GM18861 (cell line): ENCODE results near the gene SPACA4.
"Not testable (repeated sequence)": the region's sequence is repeated elsewhere in the genome, so short reads cannot be mapped to it uniquely, and the experiment has no call there.

Experiments
- ATAC-seq: cut with Tn5 transposase; IDR thresholded peaks from one replicate; pipeline ENCODE4 v1.9.1; 2021; ENCODE audit not compliant: unreplicated experiment

Gene SPACA4

GRCh38 chr19:48618278-48618915 is 11.9 kb downstream of the SPACA4 start:
- ATAC-seq, result no peak

GRCh38 chr19:48618916-48619691 is 12.6 kb downstream of the SPACA4 start, which contains the start of the genes RPL18 and SPHK2:
RPL18 (minus strand) TSS chr19:48619178; CDS start chr19:48619143, 35 bp downstream.
SPHK2 (plus strand) TSS chr19:48619506; CDS start chr19:48620515, 1,009 bp downstream.
- peak; percentile 87 for ATAC-seq

GRCh38 chr19:48619692-48620585 is 13.4 kb downstream of the SPACA4 start:
- no peak for ATAC-seq

DNA sequence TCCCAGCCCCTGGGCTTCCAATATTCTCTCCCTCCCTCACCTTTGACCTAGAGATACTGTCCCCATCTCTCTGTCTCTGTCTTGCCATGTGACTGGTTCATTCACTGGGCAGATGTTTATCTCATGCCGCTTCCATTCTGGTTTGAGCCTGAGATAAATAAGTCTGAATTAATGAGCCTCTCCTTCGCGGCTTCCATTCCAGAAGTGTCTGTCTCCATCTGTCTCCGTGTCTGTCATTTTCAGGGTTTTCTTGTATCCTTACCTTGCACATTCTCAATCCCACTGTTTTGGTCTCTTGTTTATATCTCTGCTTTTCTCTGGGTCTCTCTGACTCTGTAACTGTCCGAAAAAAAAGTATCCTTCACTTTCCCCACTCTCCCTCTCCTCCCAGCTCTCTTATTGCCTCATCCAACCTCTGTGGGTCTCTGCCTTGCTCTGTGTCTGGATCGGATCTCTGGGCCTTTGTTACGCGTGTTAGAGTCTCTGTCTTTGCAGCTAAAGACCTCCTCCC is 17.1 kb downstream of the SPACA4 start:
- no peak for ATAC-seq

- ATAC-seq, result peak; percentile 39
These were observed 17.6 kb downstream of the SPACA4 start for GRCh38 chr19:48624067-48624594.

- ATAC-seq, result no peak
These were observed 18.5 kb downstream of the SPACA4 start for GRCh38 chr19:48624791-48625723.

GRCh38 chr19:48625891-48626327 is 19.4 kb downstream of the SPACA4 start:
- no peak for ATAC-seq

DNA sequence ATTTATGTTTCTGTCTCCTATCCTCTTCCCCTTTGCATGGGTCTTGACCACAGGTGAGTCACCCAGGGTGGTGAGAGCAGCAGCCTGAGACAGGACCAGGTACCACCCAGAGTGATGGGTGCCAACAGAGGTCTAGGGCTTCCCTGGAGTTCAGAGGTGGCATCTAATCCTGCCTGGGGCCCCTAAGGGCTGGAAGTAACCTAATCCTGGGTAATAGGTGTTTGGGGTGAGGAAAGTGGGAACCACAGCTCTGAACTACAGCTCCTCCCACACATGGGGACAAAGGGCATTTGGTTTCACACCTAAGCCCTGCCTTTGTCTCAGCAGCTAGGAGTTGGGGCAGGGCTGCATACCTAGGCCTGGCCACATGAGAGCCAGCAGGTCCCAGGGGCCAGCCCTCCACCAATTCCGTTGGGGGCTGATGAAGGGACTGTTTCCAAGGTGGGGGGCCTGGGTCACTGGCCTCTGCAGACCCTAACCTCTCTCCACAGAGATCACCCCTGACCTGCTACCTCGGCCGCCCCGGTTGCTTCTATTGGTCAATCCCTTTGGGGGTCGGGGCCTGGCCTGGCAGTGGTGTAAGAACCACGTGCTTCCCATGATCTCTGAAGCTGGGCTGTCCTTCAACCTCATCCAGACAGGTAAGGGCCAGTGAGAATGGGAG is 20.8 kb downstream of the SPACA4 start:
- no peak for ATAC-seq

- ATAC-seq, result no peak
These were observed 21.3 kb downstream of the SPACA4 start for GRCh38 chr19:48627865-48628314.

- ATAC-seq, result no peak
These were observed 22.1 kb downstream of the SPACA4 start for GRCh38 chr19:48628486-48629296.

DNA sequence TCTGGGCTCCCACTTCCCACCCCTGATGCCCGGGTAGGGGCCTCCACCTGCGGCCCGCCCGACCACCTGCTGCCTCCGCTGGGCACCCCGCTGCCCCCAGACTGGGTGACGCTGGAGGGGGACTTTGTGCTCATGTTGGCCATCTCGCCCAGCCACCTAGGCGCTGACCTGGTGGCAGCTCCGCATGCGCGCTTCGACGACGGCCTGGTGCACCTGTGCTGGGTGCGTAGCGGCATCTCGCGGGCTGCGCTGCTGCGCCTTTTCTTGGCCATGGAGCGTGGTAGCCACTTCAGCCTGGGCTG is 22.7 kb downstream of the SPACA4 start:
- no peak for ATAC-seq

DNA sequence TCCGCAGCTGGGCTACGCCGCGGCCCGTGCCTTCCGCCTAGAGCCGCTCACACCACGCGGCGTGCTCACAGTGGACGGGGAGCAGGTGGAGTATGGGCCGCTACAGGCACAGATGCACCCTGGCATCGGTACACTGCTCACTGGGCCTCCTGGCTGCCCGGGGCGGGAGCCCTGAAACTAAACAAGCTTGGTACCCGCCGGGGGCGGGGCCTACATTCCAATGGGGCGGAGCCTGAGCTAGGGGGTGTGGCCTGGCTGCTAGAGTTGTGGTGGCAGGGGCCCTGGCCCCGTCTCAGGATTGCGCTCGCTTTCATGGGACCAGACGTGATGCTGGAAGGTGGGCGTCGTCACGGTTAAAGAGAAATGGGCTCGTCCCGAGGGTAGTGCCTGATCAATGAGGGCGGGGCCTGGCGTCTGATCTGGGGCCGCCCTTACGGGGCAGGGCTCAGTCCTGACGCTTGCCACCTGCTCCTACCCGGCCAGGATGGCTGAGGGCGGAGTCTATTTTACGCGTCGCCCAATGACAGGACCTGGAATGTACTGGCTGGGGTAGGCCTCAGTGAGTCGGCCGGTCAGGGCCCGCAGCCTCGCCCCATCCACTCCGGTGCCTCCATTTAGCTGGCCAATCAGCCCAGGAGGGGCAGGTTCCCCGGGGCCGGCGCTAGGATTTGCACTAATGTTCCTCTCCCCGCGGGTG is 23.2 kb downstream of the SPACA4 start:
- ATAC-seq, result no peak

DNA sequence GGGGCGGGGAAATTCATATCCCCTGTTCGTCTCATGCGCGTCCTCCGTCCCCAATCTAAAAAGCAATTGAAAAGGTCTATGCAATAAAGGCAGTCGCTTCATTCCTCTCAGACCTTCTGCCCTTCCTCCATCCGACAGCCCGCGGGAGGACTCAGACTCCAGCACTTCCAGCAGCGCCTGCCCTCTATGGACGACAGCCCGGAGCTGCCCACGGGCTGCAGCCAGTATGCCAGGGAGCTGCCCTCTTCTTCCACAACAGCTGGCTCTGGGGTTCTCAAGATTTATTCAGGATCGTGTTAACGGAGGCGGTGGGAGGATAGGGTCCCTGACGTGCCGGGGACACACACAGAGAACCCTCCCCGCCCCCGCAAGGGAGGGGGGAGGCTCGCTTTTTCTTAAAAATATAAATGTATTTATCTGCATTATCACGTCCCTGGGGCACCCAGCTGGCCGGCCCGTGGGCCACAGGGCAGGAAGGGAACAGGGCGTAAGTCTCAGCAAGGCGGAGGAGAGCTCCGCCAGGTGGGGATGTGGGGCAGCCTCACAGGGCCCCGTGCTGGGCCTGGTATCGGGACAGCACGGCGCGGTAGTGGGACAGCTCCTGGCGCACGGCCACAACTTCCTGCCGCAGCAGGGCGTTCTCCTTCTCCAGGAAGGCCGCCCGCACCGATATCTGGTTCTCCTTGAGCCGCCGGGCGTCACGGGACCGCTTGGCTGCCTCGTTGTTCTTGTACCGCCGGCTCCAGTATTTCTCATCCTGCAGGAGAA is 23.9 kb downstream of the SPACA4 start:
- no peak for ATAC-seq

- ATAC-seq, result no peak
These were observed 24.7 kb downstream of the SPACA4 start for GRCh38 chr19:48631225-48631624.

DNA sequence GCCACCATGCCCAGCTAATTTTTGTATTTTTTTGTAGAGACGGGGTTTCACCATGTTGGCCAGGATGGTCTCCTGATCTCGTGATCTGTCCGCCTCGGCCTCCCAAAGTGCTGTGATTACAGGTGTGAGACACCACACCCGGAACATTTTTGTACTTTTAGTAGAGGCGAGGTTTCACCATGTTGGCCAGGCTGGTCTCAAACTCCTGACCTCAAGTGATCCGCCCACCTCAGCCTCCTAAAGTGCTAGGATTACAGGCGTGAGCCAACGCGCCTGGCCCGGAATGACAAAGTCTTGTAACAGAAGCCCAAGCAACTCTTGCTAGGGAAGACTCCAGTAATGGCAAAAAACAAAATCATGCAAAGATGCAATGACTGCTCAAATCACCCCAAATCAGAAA is 25.7 kb downstream of the SPACA4 start:
- not testable (repeated sequence) for ATAC-seq

DNA sequence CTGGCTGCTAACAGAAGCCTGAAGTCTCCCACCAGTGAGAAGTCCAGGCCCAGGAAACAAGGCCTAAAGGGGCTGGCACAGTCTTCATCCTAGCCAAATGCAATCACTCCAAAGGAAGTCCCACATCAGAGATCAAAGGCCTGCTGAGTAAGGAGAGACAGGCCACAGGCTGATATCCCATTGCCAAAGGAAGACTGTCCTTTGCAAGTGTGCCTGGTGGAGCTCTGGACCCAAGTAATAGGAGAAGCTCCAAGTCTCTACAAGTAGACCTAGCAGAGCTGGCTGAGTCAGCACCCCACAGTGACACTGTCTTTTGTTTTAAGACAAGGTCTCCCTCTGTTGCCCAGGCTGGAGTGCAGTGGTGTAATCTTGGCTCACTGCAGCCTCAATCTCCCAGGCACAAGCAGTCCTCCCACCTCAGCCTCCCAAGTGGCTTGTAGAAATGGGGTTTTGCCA is 26.2 kb downstream of the SPACA4 start:
- ATAC-seq, result no peak
